Astrocyte of the spinal cord (primary cell): Measurements from ENCODE around the gene SDF4.

Experiments
- DNase-seq: peaks from one replicate; pipeline ENCODE4 v3.0.0; 2011; ENCODE audit warnings: low read depth, low spot score
- H3K4me3 ChIP-seq: 2 replicates; pipeline ENCODE4 v1.5.1; 2011; ENCODE audit warnings: low read depth, mild to moderate bottlenecking, low read length, moderate library complexity
- in situ Hi-C: cut with HindIII; loops from 2 replicates; pipeline ENCODE4 v1.10.0; 2017; ENCODE audit warnings: low sequenced_read_pairs
- TF ChIP-seq, protein P1 (sequence below): IDR thresholded peaks from 2 replicates; pipeline ENCODE4 v1.5.1; 2012; ENCODE audit warnings: low read depth, mild to moderate bottlenecking, low read length, inconsistent platforms

The SDF4 gene

DNA sequence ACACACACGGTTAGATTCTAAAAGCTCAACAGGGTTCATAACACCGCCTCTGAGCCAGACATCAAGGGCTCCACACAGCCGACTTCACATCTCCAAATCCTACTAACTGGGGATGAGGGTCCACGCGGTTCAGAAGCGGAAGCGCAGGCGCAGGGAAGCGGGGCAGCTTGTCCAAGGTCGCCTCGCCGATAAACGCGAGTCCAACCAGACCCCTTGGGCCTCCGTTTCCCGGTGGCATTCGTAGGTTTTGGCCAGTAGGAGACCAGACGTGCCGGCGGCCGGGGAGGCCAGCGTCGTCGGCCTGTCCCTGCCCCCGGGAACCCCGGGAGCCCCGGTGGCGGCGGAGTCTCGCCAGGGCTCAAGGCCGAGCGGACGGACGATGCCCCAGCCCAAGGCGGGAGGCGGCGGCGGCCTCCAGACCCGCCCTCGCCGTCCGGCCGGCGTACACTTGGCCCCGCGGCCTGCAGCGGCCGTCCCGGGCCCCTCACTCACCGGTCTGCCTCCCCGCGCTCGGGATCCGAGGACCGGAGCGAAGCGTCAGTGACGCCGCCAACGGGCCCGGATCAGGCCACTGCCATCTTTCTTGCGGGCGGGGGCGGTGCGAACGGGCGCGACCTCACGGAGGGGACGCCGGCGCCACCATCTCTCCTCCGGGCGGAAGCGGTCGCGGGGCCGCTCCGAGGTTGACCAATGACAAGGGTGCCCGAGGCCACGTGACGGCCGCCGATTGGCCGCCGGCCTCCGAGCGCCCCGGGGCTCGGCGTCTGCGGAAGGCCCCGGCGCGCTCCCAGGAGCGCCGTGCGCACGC lies at the start of gene SDF4:
Gene SDF4 (minus strand): TSS at position 602 of the 808 bp plus-strand sequence. CDS start 3,229 bp downstream, outside the sequence.
- peak within 1 kb of the TSS; percentile 80 for H3K4me3 ChIP-seq
- TF ChIP-seq, protein P1, sequence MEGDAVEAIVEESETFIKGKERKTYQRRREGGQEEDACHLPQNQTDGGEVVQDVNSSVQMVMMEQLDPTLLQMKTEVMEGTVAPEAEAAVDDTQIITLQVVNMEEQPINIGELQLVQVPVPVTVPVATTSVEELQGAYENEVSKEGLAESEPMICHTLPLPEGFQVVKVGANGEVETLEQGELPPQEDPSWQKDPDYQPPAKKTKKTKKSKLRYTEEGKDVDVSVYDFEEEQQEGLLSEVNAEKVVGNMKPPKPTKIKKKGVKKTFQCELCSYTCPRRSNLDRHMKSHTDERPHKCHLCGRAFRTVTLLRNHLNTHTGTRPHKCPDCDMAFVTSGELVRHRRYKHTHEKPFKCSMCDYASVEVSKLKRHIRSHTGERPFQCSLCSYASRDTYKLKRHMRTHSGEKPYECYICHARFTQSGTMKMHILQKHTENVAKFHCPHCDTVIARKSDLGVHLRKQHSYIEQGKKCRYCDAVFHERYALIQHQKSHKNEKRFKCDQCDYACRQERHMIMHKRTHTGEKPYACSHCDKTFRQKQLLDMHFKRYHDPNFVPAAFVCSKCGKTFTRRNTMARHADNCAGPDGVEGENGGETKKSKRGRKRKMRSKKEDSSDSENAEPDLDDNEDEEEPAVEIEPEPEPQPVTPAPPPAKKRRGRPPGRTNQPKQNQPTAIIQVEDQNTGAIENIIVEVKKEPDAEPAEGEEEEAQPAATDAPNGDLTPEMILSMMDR = no peak
- DNase-seq = peak; percentile 97
- in situ Hi-C loops = no loop called here

DNA sequence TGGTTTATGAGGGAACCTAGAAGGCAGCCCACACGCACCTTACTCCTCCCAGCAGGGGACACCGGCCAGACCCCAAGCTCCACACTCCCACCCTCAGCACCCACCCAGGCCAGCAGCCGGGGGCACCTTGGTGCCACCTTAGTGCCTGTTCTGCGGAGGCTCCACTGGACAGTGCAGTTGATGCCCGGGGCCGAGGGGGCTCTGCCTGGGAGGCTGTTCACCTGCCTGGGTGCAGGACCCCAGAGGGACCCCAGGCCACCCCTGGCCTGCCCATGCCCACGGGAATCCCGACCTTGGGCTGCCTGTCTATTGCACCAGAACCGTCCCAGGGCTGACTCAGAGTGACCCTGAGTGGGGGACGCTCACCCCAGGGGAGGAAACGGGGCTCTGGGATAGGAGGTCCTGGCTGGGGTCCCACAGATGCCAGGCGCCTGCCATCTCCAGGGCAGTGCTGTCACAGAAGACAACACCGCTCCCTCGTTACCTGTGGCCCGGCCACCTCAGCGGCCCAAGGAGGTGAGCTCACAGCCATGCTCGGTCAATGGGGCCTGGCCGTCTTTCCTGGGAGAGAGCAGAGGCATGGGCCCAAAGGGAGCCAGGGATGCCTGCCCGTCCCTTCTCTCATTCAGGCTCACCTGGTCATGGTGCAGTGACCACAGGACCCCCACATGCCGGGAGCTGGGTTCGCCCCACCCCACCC lies 49.1 kb upstream of the SDF4 start:
- no peak for DNase-seq
- TF ChIP-seq, protein P1 = no peak
- no peak overlapping the region for H3K4me3 ChIP-seq
- in situ Hi-C loops = no loop called here

GRCh38 chr1:1279028-1279427 lies 47.2 kb upstream of the SDF4 start:
- in situ Hi-C loops = no loop called here
- H3K4me3 ChIP-seq = no peak overlapping the region
- TF ChIP-seq, protein P1 = no peak
- no peak for DNase-seq

DNA sequence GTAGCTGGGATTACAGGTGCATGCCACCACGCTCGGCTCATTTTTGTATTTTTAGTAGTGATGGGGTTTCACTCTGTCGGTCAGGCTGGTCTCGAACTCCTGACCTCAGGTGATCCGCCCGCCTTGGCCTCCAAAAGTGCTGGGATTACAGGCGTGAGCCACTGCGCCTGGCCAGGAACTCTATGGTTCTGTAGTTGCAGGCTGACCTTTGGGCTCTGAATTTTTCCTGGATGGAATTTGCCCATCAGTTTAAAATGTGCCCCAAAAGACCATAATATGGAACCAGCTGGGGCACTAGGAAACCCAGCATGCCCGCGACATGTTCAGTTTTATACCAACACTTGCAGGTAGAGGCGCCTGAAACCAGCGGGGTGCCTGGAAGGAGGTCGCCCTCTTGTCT lies 46.8 kb upstream of the SDF4 start:
- TF ChIP-seq, protein P1 = no peak
- H3K4me3 ChIP-seq = no peak overlapping the region
- in situ Hi-C loops = no loop called here
- DNase-seq = no peak

- no peak for DNase-seq
- TF ChIP-seq, protein P1 = no peak
- no peak overlapping the region for H3K4me3 ChIP-seq
- in situ Hi-C loops = no loop called here
Observed at GRCh38 chr1:1275836-1276235, 44.0 kb upstream of the SDF4 start.

DNA sequence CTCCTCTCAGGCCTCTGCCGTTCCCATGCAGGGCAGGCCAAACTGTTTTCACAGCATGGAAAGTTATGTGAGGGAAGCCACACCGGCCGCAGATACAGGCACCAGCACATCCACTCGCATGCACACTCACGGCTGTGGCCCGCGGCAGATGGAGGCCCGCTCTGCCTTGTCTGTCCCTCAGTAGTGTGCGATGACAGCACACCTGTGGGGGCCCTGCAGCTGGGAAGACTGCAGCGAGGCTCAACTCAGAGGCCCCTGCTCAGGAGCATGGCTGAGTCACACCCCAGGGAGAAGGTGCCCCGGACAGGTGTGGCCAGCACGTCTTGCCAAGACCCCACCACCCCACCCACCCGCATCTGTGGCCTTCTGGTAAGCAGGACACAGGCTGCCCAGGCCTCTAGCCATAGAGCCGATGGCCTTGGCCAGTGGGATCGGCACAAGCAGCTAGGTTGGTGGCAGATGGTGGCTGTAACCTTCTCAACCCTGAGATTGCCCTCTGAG lies 43.2 kb upstream of the SDF4 start:
- TF ChIP-seq, protein P1 = no peak
- in situ Hi-C loops = no loop called here
- H3K4me3 ChIP-seq = no peak overlapping the region
- DNase-seq = no peak
